Endodermal cell (in vitro differentiated cells): ENCODE measurements around the gene GALR2. TPM values are rescaled to one million over a fixed set of nuclear protein-coding genes. Genes with fewer than 3 reads are reported as not detected.
A peak's percentile ranks its signal among the peaks of the same experiment; 100 is the strongest.

Experiments
- DNase-seq: peaks from one replicate; pipeline ENCODE4 v3.0.0-alpha.2; 2017
- H3K27ac ChIP-seq: 2 replicates; pipeline ENCODE4 v1.5.1; 2013; ENCODE audit warnings: mild to moderate bottlenecking, low read depth, low read length, moderate library complexity
- H3K27me3 ChIP-seq: 2 replicates; pipeline ENCODE4 v1.6.1; 2013; ENCODE audit warnings: mild to moderate bottlenecking, low read length, moderate library complexity; ENCODE audit not compliant: insufficient read depth, control insufficient read depth, poor library complexity, severe bottlenecking
- H3K36me3 ChIP-seq: 2 replicates; pipeline ENCODE4 v1.7.0; 2013; ENCODE audit warnings: mild to moderate bottlenecking, low read length, moderate library complexity; ENCODE audit not compliant: control insufficient read depth, insufficient read depth
- H3K4me1 ChIP-seq: one replicate; pipeline ENCODE4 v1.7.0; 2013; ENCODE audit warnings: low read length; ENCODE audit not compliant: control insufficient read depth, insufficient read depth
- H3K4me3 ChIP-seq: 2 replicates; pipeline ENCODE4 v1.5.1; 2013; ENCODE audit warnings: mild to moderate bottlenecking, low read length, moderate library complexity
- H3K9ac ChIP-seq: 2 replicates; pipeline ENCODE4 v1.6.1; 2013; ENCODE audit warnings: mild to moderate bottlenecking, low read length, moderate library complexity; ENCODE audit not compliant: poor library complexity, severe bottlenecking; ENCODE audit errors: extremely low read depth
- H3K9me3 ChIP-seq: 2 replicates; pipeline ENCODE4 v1.6.1; 2013; ENCODE audit warnings: mild to moderate bottlenecking, low read length, moderate library complexity; ENCODE audit not compliant: control insufficient read depth
- H3K27ac Mint-ChIP-seq: 2 replicates; pipeline ENCODE4 v1.8.0; 2020; ENCODE audit warnings: mixed read lengths
- H3K27me3 Mint-ChIP-seq: 2 replicates; pipeline ENCODE4 v1.8.0; 2021; ENCODE audit warnings: mild to moderate bottlenecking, mixed read lengths; ENCODE audit not compliant: insufficient read depth
- H3K36me3 Mint-ChIP-seq: 2 replicates; pipeline ENCODE4 v1.8.0; 2020; ENCODE audit warnings: low read depth, mixed read lengths
- H3K4me1 Mint-ChIP-seq: 2 replicates; pipeline ENCODE4 v1.8.0; 2020; ENCODE audit warnings: mixed read lengths
- H3K4me3 Mint-ChIP-seq: 2 replicates; pipeline ENCODE4 v1.8.0; 2020; ENCODE audit warnings: mild to moderate bottlenecking, moderate library complexity, mixed read lengths
- H3K9me3 Mint-ChIP-seq: 2 replicates; pipeline ENCODE4 v1.8.0; 2020; ENCODE audit warnings: mild to moderate bottlenecking, mixed read lengths
- whole genome bisulfite sequencing, 2 experiments: methylation state at CpG; one replicate each; pipeline versions ENCODE4 v1.1.5 to v1.1.7; 2013; ENCODE audit warnings: missing lambda C conversion rate in 2 of 2, mixed read lengths in 1 of 2; ENCODE audit not compliant: insufficient coverage in 1 of 2, insufficient read length in 1 of 2; 5-methylcytosine and 5-hydroxymethylcytosine counted together
- total RNA-seq, 2 donors: library from RNA; stranded (reverse); fragmentation: NEBNext Ultra II Directional in 1 of 2; extraction: Animal tissue kit (Norgen Biotek cat#: 25700) in 1 of 2; gene quantifications; 2 replicates in 1 of 2; 3 replicates in 1 of 2; pipeline ENCODE4 v1.2.1, GENCODE V29; 2021
- TF ChIP-seq, protein P1 (sequence below): fragments of 200-600 bp; sonication (generic); conservative IDR thresholded peaks from 2 replicates; pipeline ENCODE4 v1.5.0; 2021; ENCODE audit warnings: antibody characterized with exemption, mild to moderate bottlenecking

Gene GALR2
- total RNA-seq, 2 donors from 2014 or later = not detected

DNA sequence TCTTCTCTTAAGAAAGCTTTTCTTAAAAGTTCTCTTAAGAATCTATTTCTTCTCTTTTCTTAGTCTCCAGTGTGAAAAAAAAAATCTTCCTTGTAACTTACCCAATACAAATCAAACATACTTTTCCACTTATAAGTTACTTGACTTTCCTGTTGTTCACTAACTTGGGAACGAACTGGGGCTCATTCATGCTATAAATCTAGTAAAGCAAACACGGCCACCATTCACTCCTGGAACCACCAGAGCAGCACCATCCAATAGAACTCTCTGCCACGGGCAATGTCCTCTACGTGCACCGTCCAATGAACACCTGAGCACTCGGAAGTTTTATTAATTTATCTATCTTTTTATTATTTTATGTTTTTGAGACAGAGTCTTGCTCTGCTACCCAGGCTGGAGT, 23.0 kb upstream of the GALR2 start:
- H3K36me3 Mint-ChIP-seq = peaks cover 67% of the 10 kb centered on the region

DNA sequence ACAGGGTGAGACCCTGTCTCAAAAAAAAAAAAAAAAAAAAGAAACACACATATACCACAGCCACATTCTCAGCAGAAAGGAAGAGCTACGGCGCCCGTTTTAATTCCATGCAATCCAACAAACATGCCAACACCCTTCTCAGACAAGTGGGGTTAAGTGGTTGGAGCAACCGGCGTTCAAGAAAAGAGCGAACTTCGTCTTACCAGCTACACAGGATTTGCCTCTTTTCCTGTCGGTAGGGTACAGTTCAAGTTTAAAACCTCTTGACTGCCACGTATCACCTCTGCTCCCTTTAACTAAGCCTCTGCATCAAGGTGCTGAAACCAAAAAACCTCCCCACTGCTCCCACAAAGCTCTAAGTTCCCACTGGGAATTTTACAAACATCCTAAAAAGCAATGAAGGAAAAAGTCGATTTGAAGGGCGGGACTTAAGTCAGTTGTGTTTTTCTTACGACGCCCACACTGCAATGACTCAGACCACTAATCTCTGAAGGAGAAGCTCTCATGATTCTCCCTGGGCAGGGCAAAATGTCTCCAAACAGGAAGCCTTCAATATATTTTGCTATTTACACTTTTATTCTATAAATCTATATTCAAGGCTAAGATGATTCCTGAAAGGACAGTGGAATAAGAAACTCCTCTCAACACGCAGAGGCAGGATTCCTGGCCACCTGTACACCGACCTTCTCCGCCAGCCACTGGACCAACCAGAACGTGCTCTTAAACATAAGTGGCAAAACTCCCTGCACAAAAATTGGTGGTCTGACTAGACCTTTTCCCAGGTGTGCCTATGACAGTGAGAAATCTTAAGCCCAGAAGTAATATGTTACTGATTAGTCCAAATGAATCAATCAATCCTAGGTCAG, 21.1 kb upstream of the GALR2 start:
- Mint-ChIP-seq H3K9me3 (no peaks in the 10 kb centered on the region), H3K27ac (peak overlapping the region; percentile 35), H3K27me3 (no peaks in the 10 kb centered on the region), H3K4me1 (no peaks in the 10 kb centered on the region), H3K4me3 (no peak overlapping the region), H3K36me3 (peaks cover 67% of the 10 kb centered on the region)
- Histone ChIP-seq H3K27ac (no peak overlapping the region), H3K9ac (no peak overlapping the region), H3K27me3 (no peaks in the 10 kb centered on the region), H3K36me3 (peaks cover 88% of the 10 kb centered on the region), H3K9me3 (no peaks in the 10 kb centered on the region), H3K4me1 (no peaks in the 10 kb centered on the region), H3K4me3 (no peak overlapping the region)
- WGBS, 2 experiments = 97 to 99% methylated on average over 15 to 17 of the region's 17 CpGs
- no peak for DNase-seq
- TF ChIP-seq, protein P1, sequence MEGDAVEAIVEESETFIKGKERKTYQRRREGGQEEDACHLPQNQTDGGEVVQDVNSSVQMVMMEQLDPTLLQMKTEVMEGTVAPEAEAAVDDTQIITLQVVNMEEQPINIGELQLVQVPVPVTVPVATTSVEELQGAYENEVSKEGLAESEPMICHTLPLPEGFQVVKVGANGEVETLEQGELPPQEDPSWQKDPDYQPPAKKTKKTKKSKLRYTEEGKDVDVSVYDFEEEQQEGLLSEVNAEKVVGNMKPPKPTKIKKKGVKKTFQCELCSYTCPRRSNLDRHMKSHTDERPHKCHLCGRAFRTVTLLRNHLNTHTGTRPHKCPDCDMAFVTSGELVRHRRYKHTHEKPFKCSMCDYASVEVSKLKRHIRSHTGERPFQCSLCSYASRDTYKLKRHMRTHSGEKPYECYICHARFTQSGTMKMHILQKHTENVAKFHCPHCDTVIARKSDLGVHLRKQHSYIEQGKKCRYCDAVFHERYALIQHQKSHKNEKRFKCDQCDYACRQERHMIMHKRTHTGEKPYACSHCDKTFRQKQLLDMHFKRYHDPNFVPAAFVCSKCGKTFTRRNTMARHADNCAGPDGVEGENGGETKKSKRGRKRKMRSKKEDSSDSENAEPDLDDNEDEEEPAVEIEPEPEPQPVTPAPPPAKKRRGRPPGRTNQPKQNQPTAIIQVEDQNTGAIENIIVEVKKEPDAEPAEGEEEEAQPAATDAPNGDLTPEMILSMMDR = no peak

More for the DNA sequence above, 23.0 kb upstream of the GALR2 start:
- no peak overlapping the region for H3K9ac ChIP-seq
- whole genome bisulfite sequencing, 2 experiments = 92% methylated on average over 6 of the region's 6 CpGs; no CpG with 5 or more reads in 1 of the 2 experiments
- H3K36me3 ChIP-seq = peaks cover 86% of the 10 kb centered on the region
- Mint-ChIP-seq H3K4me3 (no peak overlapping the region), H3K4me1 (no peaks in the 10 kb centered on the region), H3K27ac (no peak overlapping the region), H3K9me3 (no peaks in the 10 kb centered on the region), H3K27me3 (no peaks in the 10 kb centered on the region)
- no peak overlapping the region for H3K27ac ChIP-seq
- DNase-seq = no peak
- no peaks in the 10 kb centered on the region for H3K27me3 ChIP-seq
- TF ChIP-seq, protein P1 = no peak
- no peak overlapping the region for H3K4me3 ChIP-seq
- H3K4me1 ChIP-seq = no peaks in the 10 kb centered on the region
- no peaks in the 10 kb centered on the region for H3K9me3 ChIP-seq

DNA sequence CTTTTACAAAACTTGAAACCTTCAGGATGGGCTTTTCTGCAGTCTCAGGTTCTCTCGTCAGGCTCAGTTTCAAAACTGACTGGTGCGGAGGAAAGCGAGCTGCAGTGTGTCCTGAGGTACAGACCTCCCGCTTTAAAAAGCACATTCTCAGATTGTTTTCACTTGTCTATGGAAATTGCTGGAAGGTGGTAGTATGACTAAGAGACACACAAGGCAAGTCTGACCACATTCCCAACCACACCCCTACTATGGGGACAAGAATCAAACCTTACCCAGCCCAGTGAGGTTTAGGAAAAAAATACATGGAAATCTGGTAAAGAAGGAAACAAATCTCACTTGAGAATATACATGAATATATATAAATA, 20.5 kb upstream of the GALR2 start:
- H3K4me3 Mint-ChIP-seq = no peak overlapping the region
- DNase-seq = no peak
- H3K27me3 Mint-ChIP-seq = no peaks in the 10 kb centered on the region
- no peaks in the 10 kb centered on the region for H3K4me1 Mint-ChIP-seq
- H3K36me3 Mint-ChIP-seq = peaks cover 67% of the 10 kb centered on the region
- no peak overlapping the region for H3K4me3 ChIP-seq
- WGBS, 2 experiments = 100% methylated on average over 3 to 4 of the region's 4 CpGs
- H3K27me3 ChIP-seq = no peaks in the 10 kb centered on the region
- H3K9me3 ChIP-seq = no peaks in the 10 kb centered on the region
- no peaks in the 10 kb centered on the region for H3K4me1 ChIP-seq
- no peak overlapping the region for H3K9ac ChIP-seq
- peak overlapping the region; percentile 35 for H3K27ac Mint-ChIP-seq
- peaks cover 88% of the 10 kb centered on the region for H3K36me3 ChIP-seq
- H3K9me3 Mint-ChIP-seq = no peaks in the 10 kb centered on the region
- TF ChIP-seq, protein P1 = no peak
- H3K27ac ChIP-seq = no peak overlapping the region
